ENCODE results near the gene BPHL. TPM values are rescaled to one million over a fixed set of nuclear protein-coding genes. Genes with fewer than 3 reads are reported as not detected.

The BPHL gene
- total RNA-seq, 4 donors from 2014 or later = 10.1 to 26.0 (median 11.8) TPM

- DNase-seq = no peak
- H3K4me3 ChIP-seq = no peak overlapping the region
- H3K27me3 ChIP-seq = no peaks in the 10 kb centered on the region
- H3K9me3 ChIP-seq = no peaks in the 10 kb centered on the region
- no peak for TF ChIP-seq POLR2A (IDR thresholded peaks at IDR 0.05)
- no peak for TF ChIP-seq CTCF (IDR thresholded peaks at IDR 0.05)
- intact Hi-C loops (cut with DNase I) = no loop called here
- WGBS, 2 donors = 95 to 97% methylated on average over 19 to 20 of the region's 20 CpGs
- H3K27ac ChIP-seq = peak overlapping the region in 1 of 4 donors; percentile 53
- H3K4me1 ChIP-seq = peaks cover 5 to 20% (median 7%) of the 10 kb centered on the region in 3 donors
- H3K36me3 ChIP-seq = peaks cover 0 to 94% (median 3%) of the 10 kb centered on the region in 3 donors
These were observed 21.7 kb downstream of the BPHL start for GRCh38 chr6:3140201-3140600.

DNA sequence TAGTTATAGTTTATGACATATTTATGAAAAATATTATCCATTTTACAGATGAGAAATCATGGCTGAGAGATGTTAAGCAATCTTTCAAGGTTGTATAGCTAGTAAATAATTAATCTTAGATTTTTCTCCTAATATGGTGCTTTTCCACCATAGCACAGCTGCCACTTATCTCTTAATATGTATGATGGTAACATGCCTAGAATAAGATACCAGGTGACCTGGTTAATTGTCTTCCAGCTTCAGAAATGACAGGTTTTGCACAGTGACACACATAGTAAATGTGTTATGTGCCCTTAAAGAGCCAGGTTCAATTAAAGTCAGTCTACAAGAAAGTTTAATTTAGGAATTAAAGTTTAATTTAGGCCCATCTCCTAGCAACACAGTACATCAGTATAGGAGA is 24.0 kb downstream of the BPHL start:
- no peak overlapping the region for H3K27ac ChIP-seq
- H3K36me3 ChIP-seq = peaks cover 0 to 75% (median 3%) of the 10 kb centered on the region in 3 donors
- TF ChIP-seq POLR2A (IDR thresholded peaks at IDR 0.05) = no peak
- no peak for TF ChIP-seq CTCF (IDR thresholded peaks at IDR 0.05)
- no peaks in the 10 kb centered on the region for H3K27me3 ChIP-seq
- no peak overlapping the region for H3K4me3 ChIP-seq
- no peaks in the 10 kb centered on the region for H3K9me3 ChIP-seq
- intact Hi-C loops (cut with DNase I) = no loop called here
- peaks cover 5 to 20% (median 7%) of the 10 kb centered on the region in 3 donors for H3K4me1 ChIP-seq
- DNase-seq = no peak

- no peak overlapping the region for H3K4me3 ChIP-seq
- intact Hi-C loops (cut with DNase I) = no loop called here
- peaks cover 5 to 20% (median 7%) of the 10 kb centered on the region in 3 donors for H3K4me1 ChIP-seq
- peaks cover 2 to 75% (median 3%) of the 10 kb centered on the region in 3 donors for H3K36me3 ChIP-seq
- no peaks in the 10 kb centered on the region for H3K27me3 ChIP-seq
- DNase-seq = no peak
- whole genome bisulfite sequencing, 2 donors = 85 to 95% methylated on average over 6 of the region's 6 CpGs
- no peak for TF ChIP-seq POLR2A (IDR thresholded peaks at IDR 0.05)
- no peak for TF ChIP-seq CTCF (IDR thresholded peaks at IDR 0.05)
- H3K9me3 ChIP-seq = peaks cover 0 to 3% (median 0%) of the 10 kb centered on the region in 3 donors
- no peak overlapping the region for H3K27ac ChIP-seq
These were observed 24.6 kb downstream of the BPHL start for GRCh38 chr6:3143158-3143557.

- H3K36me3 ChIP-seq = peaks cover 3 to 74% (median 4%) of the 10 kb centered on the region in 3 donors
- WGBS, 2 donors = 79 to 84% methylated on average over 7 to 8 of the region's 8 CpGs
- intact Hi-C loops (cut with DNase I) = no loop called here
These were observed 26.1 kb downstream of the BPHL start for GRCh38 chr6:3144571-3144970.

More at GRCh38 chr6:3144571-3144970, 26.1 kb downstream of the BPHL start:
- peaks cover 1 to 5% (median 2%) of the 10 kb centered on the region in 3 donors for H3K4me1 ChIP-seq
- H3K4me3 ChIP-seq = no peak overlapping the region
- TF ChIP-seq POLR2A (IDR thresholded peaks at IDR 0.05) (no peak), CTCF (IDR thresholded peaks at IDR 0.05) (no peak)
- H3K27me3 ChIP-seq = no peaks in the 10 kb centered on the region
- H3K9me3 ChIP-seq = peaks cover 0 to 3% (median 0%) of the 10 kb centered on the region in 3 donors
- no peak overlapping the region for H3K27ac ChIP-seq
- DNase-seq = no peak

All from esophagus squamous epithelium (tissue), 5 donors.